GM19023 (cell line): ENCODE measurements around the gene TBC1D22A.

Experiments
- ATAC-seq: cut with Tn5 transposase; IDR thresholded peaks from one replicate; pipeline ENCODE4 v1.9.1; 2021; ENCODE audit warnings: mild to moderate bottlenecking, moderate library complexity; ENCODE audit not compliant: unreplicated experiment

TBC1D22A gene

GRCh38 chr22:46829941-46830715, 67.7 kb downstream of the TBC1D22A start:
- ATAC-seq, result no peak

GRCh38 chr22:46830841-46831240, 68.4 kb downstream of the TBC1D22A start:
- ATAC-seq, result no peak

GRCh38 chr22:46833228-46833627, 70.8 kb downstream of the TBC1D22A start:
- no peak for ATAC-seq

- no peak for ATAC-seq
Observed at GRCh38 chr22:46834021-46834737, 71.7 kb downstream of the TBC1D22A start.

- no peak for ATAC-seq
Observed at GRCh38 chr22:46835288-46835687, 72.8 kb downstream of the TBC1D22A start.

- ATAC-seq, result no peak
Observed at GRCh38 chr22:46835693-46836092, 73.2 kb downstream of the TBC1D22A start.

- ATAC-seq, result no peak
Observed at GRCh38 chr22:46841522-46841921, 79.1 kb downstream of the TBC1D22A start.

- no peak for ATAC-seq
Observed at GRCh38 chr22:46842606-46843005, 80.2 kb downstream of the TBC1D22A start.

- no peak for ATAC-seq
Observed at GRCh38 chr22:46843821-46844255, 81.4 kb downstream of the TBC1D22A start.

- no peak for ATAC-seq
Observed at GRCh38 chr22:46844606-46845210, 82.3 kb downstream of the TBC1D22A start.

- ATAC-seq, result no peak
Observed at GRCh38 chr22:46845296-46846149, 83.1 kb downstream of the TBC1D22A start.

- ATAC-seq, result no peak
Observed at GRCh38 chr22:46846150-46846831, 83.8 kb downstream of the TBC1D22A start.

- ATAC-seq, result no peak
Observed at GRCh38 chr22:46846832-46847355, 84.4 kb downstream of the TBC1D22A start.

- no peak for ATAC-seq
Observed at GRCh38 chr22:46848197-46848596, 85.7 kb downstream of the TBC1D22A start.

- no peak for ATAC-seq
Observed at GRCh38 chr22:46849101-46849500, 86.7 kb downstream of the TBC1D22A start.

- ATAC-seq, result no peak
Observed at GRCh38 chr22:46849951-46850350, 87.5 kb downstream of the TBC1D22A start.

- ATAC-seq, result no peak
Observed at GRCh38 chr22:46851311-46851710, 88.9 kb downstream of the TBC1D22A start.

GRCh38 chr22:46851941-46852340, 89.5 kb downstream of the TBC1D22A start:
- ATAC-seq, result no peak

- ATAC-seq, result no peak
Observed at GRCh38 chr22:46852771-46853170, 90.3 kb downstream of the TBC1D22A start.

GRCh38 chr22:46853191-46853590, 90.7 kb downstream of the TBC1D22A start:
- no peak for ATAC-seq
